ENCODE measurements around the gene PSMA2. TPM values are rescaled to one million over a fixed set of nuclear protein-coding genes. Genes with fewer than 3 reads are reported as not detected.

PSMA2 gene
- total RNA-seq, 4 donors from 2014 or later: 52.0 to 136 (median 63.6) TPM

- TF ChIP-seq CTCF (IDR thresholded peaks at IDR 0.05; ENCODE audit: low read depth): no peak
Observed at GRCh38 chr7:42928754-42929153, 3.2 kb downstream of the PSMA2 start.

GRCh38 chr7:42926204-42926603, 5.8 kb downstream of the PSMA2 start:
- no peak for TF ChIP-seq CTCF (IDR thresholded peaks at IDR 0.05; ENCODE audit: low read depth)

GRCh38 chr7:42925630-42926029, 6.3 kb downstream of the PSMA2 start:
- TF ChIP-seq CTCF (IDR thresholded peaks at IDR 0.05; ENCODE audit: low read depth): no peak

GRCh38 chr7:42924223-42924838, 7.6 kb downstream of the PSMA2 start:
- no peak for TF ChIP-seq CTCF (IDR thresholded peaks at IDR 0.05; ENCODE audit: low read depth)

- no peak for TF ChIP-seq CTCF (IDR thresholded peaks at IDR 0.05; ENCODE audit: low read depth)
Observed at GRCh38 chr7:42922017-42922753, 9.8 kb downstream of the PSMA2 start.

- no peak for TF ChIP-seq CTCF (IDR thresholded peaks at IDR 0.05; ENCODE audit: low read depth)
Observed at GRCh38 chr7:42915356-42915755, 16.6 kb downstream of the PSMA2 start.

- no peak for TF ChIP-seq CTCF (IDR thresholded peaks at IDR 0.05; ENCODE audit: low read depth)
Observed at GRCh38 chr7:42914421-42915045, 17.4 kb downstream of the PSMA2 start.

Data from subcutaneous adipose tissue (tissue), 4 donors.